NCI-H510A (cell line): ENCODE results near the gene CD14.
"Not testable (repeated sequence)": the region's sequence is repeated elsewhere in the genome, so short reads cannot be mapped to it uniquely, and the experiment has no call there.

Source experiments
- DNase-seq: peaks from one replicate; lab custom pipeline; 2025; lab: John Stamatoyannopoulos, UW

CD14 gene

DNA sequence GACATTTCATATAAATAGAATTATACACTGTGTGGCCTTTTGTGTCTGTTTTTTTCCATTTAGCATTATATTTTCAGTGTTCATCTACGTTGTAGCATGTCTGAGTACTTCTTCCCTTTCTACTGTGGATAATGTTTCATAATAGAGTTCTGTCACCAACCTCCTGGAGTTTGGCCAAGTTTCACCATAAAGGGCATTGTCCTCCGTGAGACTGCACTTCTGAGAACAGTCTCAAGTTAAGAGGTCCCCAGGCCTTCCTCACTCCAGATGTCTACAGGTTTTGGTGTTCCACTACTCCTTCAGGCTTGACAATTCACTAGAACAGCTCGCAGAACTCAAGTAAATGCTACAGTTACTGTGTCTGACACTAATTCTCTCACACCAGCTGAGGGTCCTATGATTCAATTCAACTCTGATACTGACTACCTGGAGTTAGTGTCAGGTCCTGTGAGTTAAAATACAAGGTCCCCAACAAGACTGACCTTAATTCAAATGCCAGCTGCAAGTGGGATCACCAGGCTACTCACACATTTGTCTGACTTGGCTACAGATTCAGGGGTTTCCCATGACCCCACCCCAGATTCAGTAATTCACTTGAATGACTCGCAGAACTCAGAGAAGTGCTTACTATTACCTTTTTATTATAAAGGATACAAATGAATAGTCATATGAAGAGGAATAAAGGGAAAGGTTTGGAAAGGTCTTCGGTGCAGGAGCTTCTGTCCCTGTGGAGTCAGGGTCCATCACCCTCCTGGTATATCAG is 37.3 kb downstream of the CD14 start:
- DNase-seq, result no peak

- no peak for DNase-seq
Observed at GRCh38 chr5:140594169-140594568, 38.8 kb downstream of the CD14 start.

GRCh38 chr5:140593070-140593469 is 39.9 kb downstream of the CD14 start:
- not testable (repeated sequence) for DNase-seq

- no peak for DNase-seq
Observed at GRCh38 chr5:140591747-140592372, 41.1 kb downstream of the CD14 start.

DNA sequence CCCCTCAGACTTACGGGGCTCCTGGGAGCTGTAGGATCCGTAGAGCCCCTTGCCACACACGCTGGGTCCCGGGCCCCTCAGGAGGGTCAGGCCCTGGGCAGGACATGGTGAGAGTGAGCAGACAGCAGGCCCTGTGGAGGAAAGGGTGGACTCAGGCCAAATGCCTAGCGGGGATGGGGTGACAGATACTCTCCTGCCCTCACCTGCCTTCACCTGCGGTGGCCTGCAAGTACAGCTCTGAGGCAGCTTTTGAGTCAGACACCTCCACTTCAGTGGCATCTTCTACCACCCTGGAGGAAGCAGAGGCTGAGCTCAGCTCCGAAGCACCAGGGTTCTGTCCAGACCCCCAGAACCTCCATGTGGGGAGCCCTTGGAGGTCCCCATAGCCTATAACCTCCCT is 42.1 kb downstream of the CD14 start:
- DNase-seq, result no peak

- no peak for DNase-seq
Observed at GRCh38 chr5:140588311-140589070, 44.5 kb downstream of the CD14 start.

DNA sequence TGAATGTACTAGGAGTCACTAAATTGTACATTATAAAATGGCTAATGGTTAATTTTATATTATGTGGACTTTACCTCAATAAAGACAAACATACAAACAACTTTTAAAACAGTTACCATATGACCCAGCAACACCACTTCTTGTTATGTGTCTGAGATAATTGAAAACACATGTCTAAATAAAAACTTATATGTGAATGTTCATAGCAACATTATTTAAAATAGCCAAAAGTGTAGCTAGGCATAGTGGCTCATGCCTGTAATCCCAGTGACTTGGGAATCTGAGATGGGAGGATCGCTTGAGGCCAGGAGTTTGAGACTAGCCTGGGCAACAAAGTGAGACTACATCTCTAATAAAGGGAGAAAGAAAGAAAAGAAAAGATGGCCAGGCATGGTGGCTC is 45.5 kb downstream of the CD14 start:
- DNase-seq, result no peak
